Diencephalon (tissue), 1 donor: ENCODE results near the gene BMS1. TPM values are rescaled to one million over a fixed set of nuclear protein-coding genes. Genes with fewer than 3 reads are reported as not detected.

Source experiments
- small RNA-seq: library from RNA; depleted of rRNA; stranded (forward); fragments of <200 nt; gene quantifications from one replicate; pipeline ENCODE3, GENCODE V24; 2014
- total RNA-seq: library from RNA; depleted of rRNA; stranded (reverse); fragments of >200 nt; gene quantifications from one replicate; pipeline ENCODE4 v1.2.3, GENCODE V29; 2014

The BMS1 gene
- 14.3 TPM for total RNA-seq

GRCh38 chr10:42782446-42783180 is at the start of gene BMS1:
Gene BMS1, plus strand, starts transcription at chr10:42782795. Its CDS starts 1,600 bp downstream, at chr10:42784395.

Small RNA genes within 50 kb of the gene (small RNA-seq; reads per million reads assigned to genes)
- not detected for gene RNU6-885P

Other genes starting within 250 kb of the BMS1 start
- 57.7 TPM for gene ZNF33B, start 144.2 kb upstream of the BMS1 start, total RNA-seq